Measurements from ENCODE around the gene CFAP53.

Gene CFAP53

DNA sequence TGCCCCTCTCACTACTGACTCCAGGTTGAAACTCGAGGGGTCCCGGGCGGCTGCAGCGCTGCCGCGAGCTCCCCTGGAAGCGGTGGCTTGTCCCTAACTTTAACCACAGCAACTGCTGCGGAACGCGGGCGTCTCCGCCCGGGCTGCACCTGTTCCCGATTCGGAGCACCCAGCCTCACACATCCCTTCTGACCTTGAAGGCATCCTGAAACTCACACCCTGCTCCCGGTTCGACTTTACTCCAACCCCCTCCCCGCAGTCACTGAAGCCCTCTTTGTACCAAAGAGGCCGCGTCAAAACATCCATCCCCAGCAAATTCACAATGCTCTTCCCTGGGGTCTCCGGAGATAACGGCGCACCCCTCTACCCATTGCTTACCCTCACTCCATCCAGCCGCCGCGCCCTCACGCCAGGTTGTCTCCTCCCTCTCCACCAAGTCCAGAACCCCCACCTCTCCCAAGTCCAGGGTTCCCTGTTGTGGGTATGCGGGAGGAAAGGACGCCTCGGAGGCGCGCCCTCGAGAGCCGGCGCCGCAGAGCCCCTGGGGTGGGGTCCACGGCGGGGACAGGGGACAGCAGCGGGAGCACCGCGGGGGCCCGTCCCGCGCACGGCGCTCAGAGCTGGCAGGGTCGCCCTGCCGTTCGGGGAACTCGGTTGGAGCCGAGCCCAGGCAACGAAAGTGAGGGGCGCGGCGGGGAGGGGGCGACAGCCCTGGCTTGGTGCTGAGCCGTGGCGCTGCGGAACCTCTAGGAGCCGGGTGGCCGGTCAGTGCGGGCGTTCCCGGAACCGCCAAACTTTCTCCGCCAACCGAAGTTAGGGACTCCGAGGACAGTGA, 72.3 kb downstream of the CFAP53 start:
- DNase-seq, result peak; percentile 27

DNA sequence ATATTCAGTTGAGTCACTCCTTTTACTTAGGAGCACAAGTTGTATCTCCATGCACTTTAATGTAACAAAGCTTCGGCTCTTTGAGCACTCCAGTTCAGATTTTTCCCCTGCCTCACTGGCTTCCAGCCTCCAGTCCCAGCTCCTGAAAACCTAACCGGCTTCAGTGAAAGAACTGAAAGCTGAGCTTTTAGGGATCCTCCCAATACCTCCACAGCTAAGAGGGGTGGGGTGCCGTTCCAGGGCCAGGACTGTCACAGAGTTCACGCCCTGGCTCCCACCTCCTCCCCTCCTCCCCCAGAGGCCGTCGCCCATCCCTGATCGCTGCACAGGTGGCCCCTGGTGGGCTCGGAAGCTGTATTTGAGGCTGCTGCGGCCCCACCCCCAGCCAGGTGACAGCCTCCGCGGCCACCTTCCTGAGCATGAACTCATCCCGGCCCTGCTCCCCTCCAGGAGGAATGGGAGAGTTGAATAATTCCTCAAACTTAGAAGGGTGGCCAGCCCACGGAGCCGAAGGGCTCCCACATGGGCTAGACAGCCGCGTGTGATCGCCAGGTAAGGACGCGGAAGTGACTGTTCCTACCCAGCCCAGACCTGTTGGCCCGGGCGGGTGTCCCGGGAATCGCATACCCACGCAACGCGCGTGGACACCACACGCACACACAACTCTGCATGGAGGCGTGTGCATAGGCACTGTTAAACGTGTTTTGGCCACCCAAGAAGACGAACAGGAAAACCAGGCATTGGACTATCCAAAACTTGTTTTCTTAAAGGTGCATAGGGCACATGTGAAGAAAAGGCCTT, 73.1 kb downstream of the CFAP53 start:
- no peak for DNase-seq

DNA sequence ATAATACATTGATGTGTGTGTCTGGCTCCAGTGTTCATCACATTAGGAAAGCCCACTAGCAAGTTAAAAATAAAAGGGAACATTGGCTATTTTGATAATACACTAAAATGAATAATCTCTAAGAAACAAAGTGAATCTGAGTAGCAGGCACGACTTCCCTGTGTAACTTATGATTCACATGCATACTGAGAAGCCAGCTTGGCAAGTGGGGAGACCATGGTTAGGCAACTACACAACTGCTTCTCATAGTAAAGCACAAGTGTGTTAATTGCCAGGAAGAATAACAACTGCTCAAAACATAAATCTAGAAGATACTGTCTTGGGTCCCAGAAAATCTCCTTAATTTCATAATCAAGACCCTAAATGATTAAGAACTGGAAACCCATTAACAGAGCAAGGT, 75.4 kb downstream of the CFAP53 start:
- DNase-seq, result no peak

DNA sequence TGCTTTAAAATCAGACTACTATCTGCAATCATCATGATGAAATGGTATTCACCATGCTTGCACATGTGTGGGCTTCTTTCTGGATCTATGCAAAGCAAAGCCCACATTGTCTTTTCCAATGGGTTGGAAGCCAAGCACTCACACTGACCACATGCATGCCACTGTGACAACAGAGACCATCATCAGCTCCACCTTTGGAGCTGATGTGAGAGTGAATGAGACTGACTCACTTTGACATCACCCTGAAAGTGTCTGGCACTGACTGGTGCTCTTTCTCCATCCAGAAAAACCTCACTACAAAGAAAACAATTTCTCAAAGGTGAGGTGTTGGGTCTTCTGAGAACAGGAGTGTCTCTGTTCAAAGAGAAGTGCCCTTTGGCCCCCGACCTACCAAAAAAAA, 76.1 kb downstream of the CFAP53 start:
- no peak for DNase-seq

DNA sequence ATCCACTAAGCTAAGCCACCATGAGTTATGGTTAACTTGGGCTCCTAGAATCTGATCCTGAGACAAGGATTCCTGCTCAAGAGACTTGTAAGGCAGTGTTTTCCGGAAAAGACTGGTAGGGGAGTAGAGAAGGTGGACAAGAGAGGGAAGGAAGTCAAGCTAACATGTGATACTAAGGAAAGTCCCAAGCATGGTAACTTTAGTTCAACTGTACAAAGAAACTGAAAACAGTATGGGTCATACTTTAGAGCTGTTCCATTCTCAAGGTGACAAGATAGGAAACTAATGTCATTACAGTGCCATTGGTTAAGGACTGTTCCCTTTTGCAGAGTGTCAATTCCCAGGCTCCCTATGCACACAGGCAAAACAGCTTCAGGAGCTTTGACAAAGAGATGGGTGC, 77.1 kb downstream of the CFAP53 start:
- DNase-seq, result no peak

DNA sequence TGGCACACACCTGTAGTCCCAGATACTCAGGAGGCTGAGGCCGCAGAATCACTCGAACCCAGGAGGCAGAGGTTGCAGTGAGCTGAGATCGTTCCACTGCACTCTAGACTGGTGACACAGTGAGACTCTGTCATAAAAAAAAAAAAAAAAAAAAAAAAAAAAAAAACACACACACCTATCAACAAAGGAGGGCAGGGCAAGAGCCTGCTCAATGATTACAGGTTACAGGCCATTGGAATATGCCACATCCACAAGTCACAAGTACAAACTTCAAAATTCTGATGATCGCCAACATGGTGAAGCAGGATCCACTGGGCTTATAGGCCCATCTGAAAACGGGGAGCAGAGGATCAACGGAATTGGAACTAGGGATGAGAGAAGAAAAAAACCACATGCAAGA, 77.6 kb downstream of the CFAP53 start:
- no peak for DNase-seq

DNA sequence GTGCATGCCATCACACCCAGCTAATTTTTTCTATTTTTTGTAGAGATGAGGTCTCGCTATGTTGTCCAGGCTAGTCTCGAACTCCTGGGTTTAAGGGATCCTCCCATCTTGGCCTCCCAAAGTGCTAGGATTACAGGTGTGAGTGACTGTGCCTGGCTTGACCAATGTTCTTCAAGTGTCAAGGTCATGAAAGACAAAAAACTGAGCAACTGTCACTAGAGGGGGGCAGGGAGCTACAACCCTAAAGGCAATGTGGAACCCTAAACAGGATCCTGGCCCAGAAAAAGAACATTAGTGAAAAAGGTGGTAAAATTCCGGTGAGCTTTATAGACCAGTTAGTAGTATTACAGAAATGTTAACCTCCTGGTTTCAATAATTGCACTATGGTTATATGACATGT, 78.6 kb downstream of the CFAP53 start:
- DNase-seq, result no peak

DNA sequence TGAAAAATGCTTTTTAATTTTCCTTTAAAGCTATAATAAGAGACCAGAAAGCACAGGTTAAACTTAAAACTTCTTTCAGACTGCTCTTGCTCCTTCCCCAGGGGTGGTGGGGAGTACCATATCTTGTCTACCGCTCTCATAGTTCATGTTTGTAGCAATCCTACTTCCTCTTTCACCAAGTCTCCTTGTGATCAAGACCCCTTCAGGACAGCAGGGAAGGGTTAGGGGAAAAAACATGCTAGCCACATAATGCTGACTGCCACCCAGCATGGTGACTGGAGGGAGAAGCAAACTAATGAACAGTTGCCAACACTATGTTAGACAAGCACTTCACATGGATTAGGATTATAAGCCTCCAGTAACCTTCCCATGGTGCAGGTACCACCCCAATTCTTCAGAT, 79.9 kb downstream of the CFAP53 start:
- no peak for DNase-seq

DNA sequence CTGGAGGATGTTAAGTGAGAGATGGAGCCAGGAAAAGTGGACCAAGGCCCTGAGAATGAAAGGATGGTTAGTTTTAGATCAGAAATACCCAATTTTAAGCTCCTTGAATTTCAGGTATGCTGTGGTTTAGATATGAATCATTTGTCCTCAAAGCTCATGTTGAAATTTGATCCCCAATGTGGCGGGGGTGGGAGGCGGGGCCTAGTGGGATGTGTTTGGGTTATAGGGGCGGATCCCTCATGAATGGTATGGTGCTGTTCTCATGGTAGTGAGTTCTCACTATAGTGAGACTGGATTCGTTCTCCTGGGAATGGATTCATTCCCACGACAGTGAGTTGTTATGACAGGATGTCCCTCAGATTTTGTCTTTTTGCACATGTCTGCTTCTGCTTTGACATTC, 82.7 kb downstream of the CFAP53 start:
- DNase-seq, result no peak

DNA sequence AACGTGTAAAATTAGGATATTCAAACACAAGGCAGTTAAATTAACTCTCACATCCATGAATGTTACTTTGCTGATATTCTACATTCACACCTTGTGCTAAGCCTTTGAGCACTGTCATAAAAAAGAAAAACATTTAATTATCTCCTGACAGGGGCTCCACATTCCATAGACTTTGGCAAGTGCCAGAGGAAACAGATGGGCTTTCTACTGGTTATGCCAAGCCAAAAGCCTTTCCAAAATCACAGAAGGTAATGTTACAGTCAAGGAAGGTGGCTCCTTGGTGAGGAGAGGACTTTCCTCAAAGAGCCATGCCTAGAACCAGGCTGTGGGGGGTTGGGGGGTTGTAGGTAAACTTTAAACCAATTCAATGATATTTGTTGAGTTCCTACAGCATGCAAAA, 83.8 kb downstream of the CFAP53 start:
- no peak for DNase-seq

DNA sequence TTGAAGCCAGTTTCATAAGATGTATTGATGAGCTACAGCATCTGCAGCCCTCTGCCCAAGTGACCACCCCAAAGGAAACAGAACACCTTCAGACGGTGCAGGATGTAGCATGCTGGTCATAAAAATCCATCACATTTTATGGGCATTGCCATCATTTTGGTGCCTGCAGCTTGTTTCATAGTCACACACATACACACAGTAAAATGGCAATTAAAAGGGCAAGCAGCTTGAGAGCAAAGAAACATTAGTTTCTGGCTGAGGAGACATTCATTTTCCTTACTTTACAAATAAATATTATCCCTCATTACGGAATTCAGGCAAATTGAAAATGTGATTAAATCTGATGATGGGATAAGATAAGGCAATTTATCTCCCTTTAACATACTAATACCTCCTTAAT, 84.7 kb downstream of the CFAP53 start:
- no peak for DNase-seq

DNA sequence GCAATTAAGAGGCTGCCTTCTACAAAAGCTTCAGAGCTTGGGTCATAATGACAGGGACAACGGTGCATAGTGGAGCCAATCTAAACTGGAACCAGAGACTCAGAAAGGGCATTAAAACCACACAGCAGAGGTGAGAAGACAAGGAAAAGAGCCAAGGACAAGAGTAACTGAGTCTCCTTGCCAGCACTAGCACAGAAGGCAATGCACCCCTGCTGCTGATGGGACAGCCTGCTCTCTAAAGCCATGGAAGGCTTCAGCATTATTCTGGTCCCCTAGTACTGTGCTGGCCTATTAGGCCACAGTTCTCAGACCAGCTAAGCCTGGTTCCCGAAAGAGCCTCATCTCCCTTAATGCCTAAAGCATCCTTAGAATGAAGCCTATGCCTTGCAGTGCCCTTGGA, 86.8 kb downstream of the CFAP53 start:
- DNase-seq, result no peak

DNA sequence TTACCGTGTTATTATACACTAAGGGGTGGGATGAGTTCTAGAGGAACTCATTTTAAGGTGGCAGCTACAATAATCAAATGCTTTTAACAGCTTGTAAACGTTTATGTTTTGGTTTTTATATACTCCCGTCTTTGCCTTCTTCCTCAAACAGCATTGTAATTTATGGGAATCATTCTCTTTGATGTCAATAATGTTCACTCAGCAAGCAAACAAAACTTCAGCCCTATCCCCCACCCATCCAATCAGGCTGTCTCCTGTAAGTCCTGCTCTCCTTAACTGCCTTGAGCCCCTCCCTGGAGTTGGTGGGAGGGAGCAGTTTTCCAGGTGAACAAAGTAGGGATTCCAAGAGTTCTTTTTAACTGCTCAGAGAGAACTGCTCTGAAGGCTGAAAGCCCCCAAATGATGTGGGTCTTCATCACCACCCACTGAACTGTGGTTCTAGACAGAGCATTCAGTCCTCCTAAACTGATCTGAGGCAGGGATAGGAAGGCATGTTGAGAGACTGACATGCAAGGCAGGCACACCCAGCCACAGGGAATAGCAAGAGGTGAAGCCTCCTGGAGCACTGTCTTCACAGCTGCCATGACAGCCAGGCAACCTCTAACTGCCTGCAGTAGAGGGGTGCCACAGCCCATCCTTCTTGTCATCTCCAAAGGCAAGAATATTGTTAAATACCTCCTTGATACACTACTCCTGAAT, 88.9 kb downstream of the CFAP53 start:
- DNase-seq, result no peak

All from cortex of kidney (tissue), 1 donor.